ENCODE data around the gene EVI5.
"Not testable (repeated sequence)": the region's sequence is repeated elsewhere in the genome, so short reads cannot be mapped to it uniquely, and the experiment has no call there.

Gene EVI5

DNA sequence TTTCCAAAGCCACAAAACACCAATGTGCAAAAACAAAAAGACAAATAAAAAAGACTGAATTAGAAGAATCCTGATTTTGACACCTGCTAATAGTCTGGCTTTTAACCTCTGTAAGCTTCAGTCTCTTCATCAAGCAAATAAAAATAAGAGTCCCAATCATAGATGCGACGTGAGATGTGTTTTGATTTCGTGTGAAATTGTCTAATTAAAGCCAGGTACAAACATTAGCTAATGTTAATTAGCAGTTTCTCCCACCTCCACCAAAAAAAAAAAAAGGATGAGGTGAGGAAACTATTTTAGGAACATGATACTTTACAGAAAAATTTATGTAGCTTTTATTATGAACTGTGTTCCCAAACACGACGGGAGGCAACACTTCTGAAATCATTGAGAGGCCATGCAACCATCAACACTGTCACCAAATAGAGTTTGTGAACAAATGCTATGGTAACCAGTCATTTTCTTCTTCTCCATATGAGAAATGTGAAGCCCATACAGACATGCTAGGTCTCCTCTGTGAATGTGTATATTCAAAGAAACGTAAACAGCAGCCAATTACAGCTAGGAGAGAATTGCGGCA lies 6.7 kb upstream of the EVI5 start:
- DNase-seq, result no peak

DNA sequence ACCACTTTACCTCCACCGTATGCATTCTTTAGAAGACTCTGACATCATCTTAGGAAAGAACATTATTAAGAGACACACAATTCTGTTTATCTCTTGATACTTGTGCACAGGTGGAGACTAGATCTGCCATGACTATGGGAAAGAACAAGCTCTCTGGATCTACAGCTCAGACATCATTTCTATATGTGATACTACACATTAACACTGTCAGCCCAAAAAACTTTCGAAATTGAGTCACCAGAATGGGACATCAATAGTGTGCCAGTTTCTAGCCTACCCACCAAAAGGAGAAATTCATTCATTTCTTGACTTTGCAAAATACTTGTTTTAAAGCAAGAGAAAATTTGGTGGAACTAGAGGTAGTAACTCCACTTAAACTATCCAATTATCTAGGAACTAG lies 6.0 kb upstream of the EVI5 start:
- DNase-seq, result no peak

DNA sequence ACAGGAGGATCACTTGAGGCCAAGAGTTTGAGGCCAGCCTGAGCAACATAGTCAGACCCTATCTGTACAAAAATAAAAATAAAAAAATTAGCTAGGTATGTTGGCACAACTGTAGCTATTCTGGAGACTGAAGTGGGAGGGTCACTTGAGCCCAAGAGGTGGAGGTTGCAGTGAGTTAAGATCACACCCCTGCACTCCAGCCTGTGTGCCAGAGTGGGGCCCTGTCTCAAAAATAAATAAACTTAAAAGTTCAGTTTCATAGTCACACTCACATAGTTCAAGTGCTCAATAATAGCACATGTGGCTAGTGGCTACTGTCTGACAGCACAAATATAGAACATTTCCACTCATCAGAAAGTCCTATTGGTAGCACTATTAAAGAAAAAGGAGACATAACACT lies 5.2 kb upstream of the EVI5 start:
- DNase-seq, result no peak

DNA sequence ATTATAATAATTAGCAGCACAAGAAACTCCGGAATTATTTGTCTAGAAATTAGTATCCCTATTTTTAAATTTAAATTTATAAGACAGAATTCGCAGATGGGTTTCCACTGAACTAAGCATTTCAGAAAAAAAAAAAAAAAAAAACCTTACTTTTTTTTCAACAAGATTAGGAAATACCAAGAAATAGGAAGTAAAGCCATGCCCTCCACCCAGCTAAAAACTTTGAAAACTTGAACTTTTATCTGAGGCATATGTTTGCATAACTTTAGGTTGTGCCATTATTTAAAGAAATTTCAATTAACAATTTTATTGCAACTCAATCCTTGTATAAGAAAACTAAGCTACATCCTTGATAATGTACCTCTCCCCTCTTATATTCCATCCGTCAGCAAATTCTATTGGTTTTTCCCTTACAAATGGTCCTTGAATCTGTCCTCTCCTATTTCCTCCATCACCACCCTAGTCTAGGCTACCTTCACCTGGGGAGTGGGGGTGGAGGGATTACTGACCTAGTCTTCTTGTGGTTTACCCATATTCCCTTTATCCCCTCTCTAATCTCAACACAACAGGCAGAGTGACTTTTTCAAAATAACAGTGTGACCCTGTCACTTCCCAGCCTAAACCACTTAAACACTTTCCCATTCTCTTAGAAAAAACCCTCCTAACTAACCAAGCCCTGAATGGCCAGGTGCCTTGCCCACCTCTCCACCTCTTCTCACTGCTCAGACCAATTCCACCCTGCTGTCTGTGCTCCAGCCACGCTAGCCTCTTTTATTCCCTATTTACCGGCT lies 1.4 kb upstream of the EVI5 start:
- DNase-seq, result no peak

DNA sequence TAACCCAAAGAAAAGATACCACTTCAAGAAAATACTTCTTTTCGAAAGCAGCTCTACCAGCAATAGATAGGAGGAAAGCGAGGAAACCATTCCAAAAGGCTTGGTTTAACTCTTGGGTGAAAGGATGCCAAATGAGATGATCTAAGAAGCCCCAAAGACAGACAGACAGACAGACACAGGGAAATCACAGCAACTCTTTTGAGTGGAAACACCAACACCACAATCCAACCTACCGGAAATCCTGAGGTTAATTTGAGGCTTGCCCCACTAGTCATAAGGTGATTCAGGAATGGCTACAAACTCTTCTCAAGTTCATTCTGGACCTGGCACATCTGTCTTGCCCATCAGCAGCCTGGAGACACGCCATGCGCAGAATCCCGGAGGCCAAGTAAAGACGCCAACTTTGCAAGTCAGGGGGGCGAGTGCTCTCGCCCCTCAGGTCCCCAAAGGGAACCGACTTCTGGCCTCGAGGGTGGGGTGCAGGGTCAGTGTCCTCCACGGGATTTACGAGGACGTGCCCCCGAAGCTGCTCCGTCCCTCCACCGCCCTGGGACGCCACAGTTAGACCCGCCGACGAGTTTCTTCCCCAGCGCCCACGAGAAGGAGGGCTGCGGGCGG lies 778 bp downstream of the EVI5 start:
- DNase-seq, result peak; percentile 71

DNA sequence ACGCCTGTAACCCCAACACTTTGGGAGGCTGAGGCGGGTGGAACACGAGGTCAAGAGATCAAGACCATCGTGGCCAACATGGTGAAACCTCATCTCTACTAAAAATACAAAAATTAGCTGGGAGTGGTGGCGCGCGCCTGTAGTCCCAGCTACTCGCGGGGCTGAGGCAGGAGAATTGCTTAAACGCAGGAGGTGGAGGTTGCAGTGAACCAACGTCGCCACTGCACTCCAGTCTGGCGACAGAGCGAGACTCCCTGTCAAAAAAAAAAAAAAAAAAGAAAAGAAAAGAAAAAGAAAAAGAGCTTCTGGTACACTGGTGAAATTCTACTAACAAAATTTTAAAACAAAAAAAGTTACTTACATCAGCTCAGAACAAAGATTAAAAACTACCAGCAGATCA lies 1.4 kb downstream of the EVI5 start:
- DNase-seq, result peak; percentile 14

DNA sequence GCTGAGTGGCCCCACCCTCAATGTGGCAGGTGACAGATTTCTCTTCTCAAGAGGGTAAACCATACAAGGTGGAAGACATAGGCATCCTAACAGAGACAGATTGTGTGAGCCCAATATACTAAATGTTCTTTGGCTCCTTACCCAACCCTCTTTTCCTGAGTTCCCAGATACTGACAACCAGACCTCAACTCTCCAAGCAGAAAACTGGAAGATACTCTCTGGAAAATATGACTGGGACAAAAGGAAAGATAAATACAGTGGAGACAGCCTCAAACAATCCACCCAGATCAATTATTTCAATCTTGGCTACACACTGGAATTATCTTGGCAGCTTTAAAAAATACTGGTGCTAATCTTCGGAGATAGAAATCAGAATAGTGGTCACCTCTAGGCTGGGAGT lies 6.5 kb downstream of the EVI5 start:
- DNase-seq, result no peak

DNA sequence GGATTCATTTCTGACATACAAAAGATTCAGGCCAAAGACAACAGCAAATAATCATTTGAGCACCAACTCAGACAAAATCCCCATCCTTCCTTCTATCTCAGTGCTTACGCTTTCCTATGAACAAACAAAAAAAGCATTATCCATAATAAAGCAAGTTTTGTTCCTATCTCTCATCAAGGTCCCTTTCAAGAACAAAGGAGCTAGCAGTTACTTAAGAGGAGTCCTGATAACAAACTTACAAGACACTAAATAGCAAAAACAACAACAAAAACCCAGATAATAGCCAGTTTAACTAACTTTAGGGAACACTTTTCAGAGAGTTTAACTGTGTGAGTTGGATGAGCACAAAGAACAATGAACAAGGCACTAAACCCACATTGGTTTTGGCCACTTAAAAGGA lies 10.5 kb downstream of the EVI5 start:
- no peak for DNase-seq

DNA sequence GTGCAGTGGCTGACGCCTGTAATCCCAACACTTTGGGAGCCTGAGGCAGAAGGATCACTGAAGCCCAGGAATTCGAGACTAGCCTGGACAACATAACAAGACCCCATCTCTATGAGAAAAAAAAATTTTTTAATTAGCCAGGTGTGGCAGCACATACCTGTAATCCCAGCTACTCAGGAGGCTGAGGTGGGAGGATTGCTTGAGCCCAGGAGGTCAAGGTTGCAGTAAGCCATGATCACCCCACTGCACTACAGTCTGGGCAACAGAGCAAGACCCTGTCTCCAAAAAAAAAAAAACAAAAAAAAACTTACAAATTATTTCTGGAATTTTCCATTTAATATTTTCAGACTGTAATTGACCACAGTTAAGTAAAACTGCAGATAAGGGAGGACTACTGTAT lies 11.2 kb downstream of the EVI5 start:
- DNase-seq, result not testable (repeated sequence)

DNA sequence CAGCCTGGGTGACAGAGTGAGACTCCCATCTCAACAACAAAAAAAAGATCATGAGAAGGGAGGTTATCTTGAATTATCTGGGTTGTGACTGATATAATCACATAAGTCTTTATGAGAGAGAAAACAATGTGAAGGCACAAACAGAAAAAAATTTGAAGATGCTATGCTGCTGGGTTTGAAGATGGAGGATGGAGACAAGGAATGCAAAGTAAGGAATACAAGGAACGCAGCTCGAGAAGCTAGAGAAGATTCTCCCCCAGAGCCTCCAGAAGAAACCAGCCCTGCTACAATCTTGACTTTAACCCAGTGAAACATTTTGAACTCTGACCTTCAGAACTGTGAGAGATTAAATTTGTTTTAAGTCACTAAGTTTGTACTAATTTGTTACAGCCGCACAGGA lies 15.1 kb downstream of the EVI5 start:
- DNase-seq, result no peak

DNA sequence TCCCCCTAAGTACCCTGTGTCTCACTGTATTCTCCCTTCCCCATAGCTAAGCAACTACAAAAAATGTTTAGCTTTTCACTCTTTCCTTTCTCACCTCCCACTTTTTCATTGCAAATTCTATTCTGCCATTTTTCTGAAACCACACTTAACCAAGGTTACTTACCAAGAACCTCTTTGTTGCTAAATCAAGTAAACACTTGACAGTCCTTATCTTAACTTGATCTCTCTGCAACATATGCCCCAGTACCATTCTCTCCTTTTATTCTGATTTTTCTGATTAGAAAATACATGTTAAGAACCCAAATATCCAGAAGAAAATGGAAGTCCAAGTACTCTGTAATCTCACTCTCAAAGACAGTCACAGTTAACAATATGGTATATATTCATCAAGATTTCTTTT lies 16.0 kb downstream of the EVI5 start:
- no peak for DNase-seq

DNA sequence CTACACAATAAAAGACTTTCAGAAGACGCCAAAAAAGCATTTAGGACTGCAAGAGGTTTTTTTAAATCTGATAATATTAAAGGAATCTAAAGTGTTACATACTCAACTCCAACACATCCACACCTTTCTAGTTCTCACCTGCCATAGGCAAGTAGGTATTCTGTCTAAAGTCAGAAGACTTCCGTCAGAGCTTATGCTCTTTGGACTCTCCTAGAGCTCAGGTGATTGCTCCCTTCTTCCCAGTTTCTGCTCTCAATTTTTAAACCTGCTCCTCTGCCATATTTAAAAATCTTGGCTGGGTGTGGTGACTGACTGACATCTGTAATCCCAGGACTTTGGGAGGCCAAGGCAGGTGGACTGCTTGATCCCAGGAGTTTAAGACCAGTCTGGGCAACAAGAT lies 16.6 kb downstream of the EVI5 start:
- DNase-seq, result no peak

DNA sequence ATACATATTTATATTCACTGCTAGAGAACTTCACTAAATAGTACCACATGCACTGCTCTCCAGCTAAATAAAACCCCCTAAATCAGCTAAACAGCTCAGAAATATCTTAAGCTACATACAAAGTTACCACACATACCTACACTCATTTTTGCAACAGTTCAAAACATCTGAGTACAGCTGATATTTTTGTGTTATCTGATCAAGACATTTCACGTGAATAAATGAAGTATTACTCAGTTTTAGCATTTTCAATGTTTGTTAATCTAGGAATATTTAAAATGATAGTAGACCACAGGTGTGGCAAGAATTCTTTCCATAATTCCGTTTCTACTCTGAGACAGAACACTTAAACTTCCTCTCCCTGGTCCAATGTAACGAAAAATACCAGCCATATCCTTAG lies 20.8 kb downstream of the EVI5 start:
- DNase-seq, result no peak

DNA sequence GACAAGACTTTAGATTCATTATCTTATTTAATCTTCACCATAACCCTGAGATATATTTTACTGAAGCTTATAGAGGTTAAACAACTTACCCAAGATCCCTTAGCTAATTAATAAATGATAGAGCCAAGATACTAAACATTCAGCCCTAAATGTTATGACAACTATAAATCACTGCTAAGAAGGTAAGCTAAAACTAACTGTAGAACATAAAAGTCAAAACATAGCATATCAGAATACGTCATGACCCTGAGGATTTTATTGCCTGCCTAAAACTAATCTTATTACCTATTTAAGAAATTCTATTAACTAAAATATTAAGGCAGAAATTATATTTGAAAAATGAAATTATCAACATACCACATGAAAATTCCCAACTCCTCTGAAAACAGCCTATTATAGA lies 22.6 kb downstream of the EVI5 start:
- DNase-seq, result no peak

DNA sequence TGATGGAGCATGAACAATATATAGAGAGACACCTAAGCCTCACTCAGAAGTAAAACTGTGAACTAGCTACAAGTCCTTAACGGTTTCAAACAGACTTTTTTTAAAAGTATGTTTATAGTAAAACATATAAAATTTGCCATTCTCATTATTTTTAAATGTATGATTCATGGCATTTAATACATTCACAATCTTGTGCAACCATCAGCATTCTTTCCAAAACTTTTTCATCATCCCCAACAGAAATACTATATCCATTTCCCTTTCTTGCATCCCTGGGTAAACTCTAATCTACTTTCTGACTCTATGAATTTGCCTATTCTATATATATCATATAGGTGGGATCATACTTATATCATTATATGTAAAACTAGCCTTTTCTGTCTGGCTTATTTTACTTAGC lies 25.5 kb downstream of the EVI5 start:
- no peak for DNase-seq

DNA sequence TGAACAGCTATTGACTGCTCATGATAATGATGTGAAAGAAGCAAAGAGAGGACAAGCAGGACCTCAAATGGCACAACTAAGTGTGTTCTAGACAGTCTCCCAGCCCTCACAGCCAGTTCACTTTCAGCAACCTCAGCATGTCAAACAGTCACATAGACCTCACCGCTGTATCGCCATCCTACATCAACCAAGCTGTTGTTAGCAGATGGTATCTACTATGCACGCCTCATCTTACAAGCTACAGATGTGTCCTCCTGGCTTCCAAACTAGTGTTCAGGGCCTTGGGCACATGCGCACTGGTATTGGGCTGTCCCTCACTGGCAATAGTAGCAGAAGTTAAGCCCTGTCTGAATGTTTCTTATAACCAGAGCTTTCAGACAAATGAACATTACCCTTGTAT lies 28.4 kb downstream of the EVI5 start:
- DNase-seq, result no peak

DNA sequence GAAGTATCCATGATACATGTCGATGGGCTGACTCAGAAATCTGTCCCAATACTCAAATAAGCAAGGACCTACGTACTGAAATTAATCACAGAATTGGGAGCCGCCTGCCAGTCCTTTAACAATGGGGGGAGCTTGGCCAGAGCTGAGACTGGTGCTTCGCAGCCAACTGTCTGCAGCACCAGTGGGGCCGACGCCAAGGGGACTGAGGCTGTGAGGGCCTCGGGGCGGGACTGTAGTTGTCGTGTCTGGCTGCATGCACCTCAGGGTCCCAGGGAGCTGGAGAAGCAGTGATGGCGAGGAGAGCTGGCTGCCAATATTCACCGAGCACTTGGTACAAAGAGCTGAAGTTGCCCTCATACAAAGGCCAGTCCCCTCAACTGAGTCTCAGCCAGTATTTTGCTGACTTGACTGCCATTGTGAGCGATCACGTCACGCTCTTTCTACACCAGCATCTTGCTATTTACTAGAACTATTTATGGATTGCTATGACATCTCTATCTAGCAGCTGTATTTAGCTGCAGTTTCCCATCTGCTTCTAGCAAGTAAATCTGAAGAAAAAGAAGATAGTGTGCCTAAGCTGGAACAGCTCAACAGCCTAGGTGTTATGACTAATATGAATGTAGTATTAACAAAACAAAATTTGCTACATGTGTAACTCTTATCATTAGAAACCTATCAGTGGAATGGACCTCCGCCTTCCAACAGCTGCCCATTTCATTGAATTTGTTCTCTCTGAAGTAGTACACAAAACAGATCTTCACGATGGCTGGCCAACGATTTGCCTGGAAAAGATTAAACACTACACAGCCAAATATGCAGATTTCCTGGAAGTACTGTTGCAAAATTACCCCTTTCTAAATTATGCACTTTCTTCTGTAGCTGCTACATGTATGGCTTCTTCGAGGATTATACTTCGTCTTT lies 29.1 kb downstream of the EVI5 start:
- no peak for DNase-seq

DNA sequence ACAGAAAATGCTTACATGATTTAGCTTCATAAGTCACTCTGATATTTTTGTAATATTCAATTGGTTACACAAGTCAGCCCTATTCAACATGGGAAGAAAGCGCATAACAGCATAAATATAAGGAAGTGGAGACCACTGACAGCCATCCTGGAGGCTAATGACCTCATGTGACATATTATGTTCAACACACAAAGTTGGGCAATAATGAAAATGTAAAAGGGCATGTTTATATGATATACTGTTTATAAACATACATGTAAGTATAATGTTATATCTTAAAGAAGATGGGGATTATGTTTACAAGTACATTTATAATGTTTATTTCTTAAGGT lies 30.2 kb downstream of the EVI5 start:
- no peak for DNase-seq

DNA sequence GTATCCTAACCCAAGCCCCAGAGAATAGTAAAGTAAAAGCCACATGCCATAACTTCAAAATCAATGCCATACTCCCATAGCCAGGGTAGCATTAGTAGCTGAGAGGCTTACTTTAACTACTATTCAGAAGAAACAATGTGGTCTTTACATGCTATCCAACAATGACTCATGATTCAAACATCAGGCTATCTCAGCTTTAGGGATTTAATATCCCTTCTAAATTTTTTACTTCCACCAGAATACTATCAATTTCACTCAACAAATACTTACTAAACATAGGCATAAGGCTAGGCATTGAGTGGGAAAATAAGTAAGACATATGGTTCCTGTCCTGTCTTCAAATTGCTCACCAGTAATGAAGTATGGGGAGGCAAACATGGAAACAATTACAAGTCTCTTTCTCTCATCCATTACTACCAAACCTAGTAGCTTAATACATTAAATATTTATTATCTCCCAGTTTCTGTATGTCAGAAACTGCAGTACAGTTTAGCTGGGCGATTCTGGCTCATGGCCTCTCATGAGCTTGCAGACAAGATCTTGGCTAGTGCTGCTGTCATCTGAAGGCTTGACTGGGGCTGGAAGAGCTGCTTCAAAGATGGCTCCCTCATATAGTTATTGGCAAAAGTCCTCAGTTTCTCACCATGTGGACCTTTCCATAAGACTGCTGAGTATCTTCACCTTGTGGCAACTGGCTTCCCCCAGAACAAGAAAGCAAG lies 30.7 kb downstream of the EVI5 start:
- DNase-seq, result no peak

DNA sequence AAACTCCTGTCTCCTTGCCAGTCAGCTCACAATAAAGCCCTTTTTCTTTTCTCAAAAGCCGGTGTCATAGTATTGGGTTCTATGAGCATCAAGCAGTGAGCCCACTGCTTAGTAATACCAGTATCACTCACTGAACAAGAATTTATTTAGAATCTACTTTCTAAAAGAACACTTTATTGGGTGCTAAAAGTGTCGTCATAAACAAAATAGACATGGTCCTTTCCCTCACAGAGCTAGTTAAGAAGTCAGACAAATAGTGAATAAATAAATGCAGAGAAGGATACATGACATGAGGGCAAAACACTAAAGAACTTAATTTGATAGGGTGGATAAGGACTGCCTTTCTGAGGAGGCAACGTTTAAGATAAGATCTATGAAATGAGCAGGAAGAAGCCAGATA lies 32.2 kb downstream of the EVI5 start:
- no peak for DNase-seq

DNA sequence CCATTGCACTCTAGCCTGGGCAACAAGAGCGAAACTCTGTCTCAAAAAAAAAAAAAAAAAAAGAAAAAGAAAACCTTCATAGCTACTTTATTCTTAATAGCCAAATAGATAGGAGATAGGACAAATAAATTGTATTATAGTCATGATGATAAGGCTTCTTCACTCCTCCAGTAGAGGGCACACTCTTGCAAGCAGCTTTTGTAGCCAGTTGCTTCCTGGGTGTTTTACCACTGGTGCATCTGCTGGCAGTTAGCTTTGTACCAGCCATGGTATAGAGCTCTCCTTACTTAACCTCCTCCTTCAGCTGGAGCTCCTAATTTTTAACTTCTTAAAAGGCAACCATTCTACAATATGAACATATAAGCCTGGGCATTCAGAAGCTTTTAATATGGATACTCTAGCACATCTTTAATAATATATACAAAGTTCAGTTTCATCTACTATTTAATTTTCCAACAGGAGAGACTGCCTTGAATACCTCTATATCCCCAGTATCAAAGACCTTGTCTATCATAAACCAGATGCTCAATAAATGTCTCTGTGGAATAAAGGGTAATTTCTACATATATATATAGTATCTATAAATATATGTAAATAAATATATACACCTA lies 35.8 kb downstream of the EVI5 start:
- no peak for DNase-seq

DNA sequence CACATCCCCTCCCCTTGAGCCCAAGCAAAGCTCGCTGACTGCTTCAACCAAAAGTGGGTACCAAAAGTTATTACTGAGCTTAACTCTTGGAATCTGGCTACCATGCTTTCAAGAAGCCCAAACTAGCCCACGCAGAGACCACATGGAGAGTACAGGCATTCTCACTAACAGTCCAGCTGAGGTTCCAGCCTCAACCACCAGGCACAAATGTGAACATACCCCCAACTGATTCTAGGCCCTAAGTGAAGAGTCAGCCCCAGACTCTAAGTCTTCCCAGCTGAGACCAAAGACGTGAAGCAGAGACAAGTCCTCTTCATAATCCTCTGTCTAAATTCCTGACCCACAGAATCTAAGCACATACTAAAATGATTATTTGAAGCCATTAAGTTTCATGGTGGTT lies 36.8 kb downstream of the EVI5 start:
- DNase-seq, result no peak

DNA sequence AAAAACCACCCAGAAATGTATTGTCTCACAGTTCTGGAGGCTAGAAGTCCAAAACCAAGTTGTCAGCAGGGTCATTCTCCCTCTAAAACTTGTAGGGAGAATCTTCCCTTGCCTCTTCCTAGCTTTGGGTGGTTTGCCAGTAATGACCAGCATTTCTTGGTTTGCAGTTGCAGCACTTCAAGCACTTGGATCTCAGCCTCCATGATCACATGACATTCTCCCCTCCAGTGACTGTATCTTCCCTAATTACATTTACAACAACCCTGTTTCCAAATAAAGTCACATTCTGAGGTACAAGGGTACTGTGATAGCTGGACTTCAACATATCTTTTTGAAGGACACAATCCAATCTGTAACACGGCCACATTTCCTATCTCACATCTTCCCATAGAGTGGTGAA lies 37.2 kb downstream of the EVI5 start:
- no peak for DNase-seq

Measured in retina (tissue), 1 donor.